Measurements from ENCODE around the gene POU5F1. TPM values are rescaled to one million over a fixed set of nuclear protein-coding genes. Genes with fewer than 3 reads are reported as not detected.

The POU5F1 gene
- total RNA-seq, 1 experiment from 2014 or later: 26.0 TPM

GRCh38 chr6:31157513-31158139 is 12.9 kb downstream of the POU5F1 start, which contains the start of gene CCHCR1:
CCHCR1 (minus strand) TSS chr6:31157802; CDS start chr6:31157600, 202 bp downstream.
- DNase-seq (ENCODE audit: low read depth): no peak
- in situ Hi-C loops (cut with HindIII; ENCODE audit: low pct_unique_long_range_greater_than_20kb, low sequenced_read_pairs): no loop called here

GRCh38 chr6:31156641-31157040 is 13.8 kb downstream of the POU5F1 start:
- no peak for DNase-seq (ENCODE audit: low read depth)
- in situ Hi-C loops (cut with HindIII; ENCODE audit: low pct_unique_long_range_greater_than_20kb, low sequenced_read_pairs): no loop called here

GRCh38 chr6:31154436-31154835 is 16.0 kb downstream of the POU5F1 start:
- in situ Hi-C loops (cut with HindIII; ENCODE audit: low pct_unique_long_range_greater_than_20kb, low sequenced_read_pairs): no loop called here
- no peak for DNase-seq (ENCODE audit: low read depth)

GRCh38 chr6:31152781-31153180 is 17.7 kb downstream of the POU5F1 start:
- DNase-seq (ENCODE audit: low read depth): peak; percentile 94
- in situ Hi-C loops (cut with HindIII; ENCODE audit: low pct_unique_long_range_greater_than_20kb, low sequenced_read_pairs): no loop called here

GRCh38 chr6:31149827-31150447 is 20.5 kb downstream of the POU5F1 start:
- in situ Hi-C loops (cut with HindIII; ENCODE audit: low pct_unique_long_range_greater_than_20kb, low sequenced_read_pairs): no loop called here

GRCh38 chr6:31145386-31145785 is 25.1 kb downstream of the POU5F1 start:
- no peak for DNase-seq (ENCODE audit: low read depth)
- in situ Hi-C loops (cut with HindIII; ENCODE audit: low pct_unique_long_range_greater_than_20kb, low sequenced_read_pairs): no loop called here

More at GRCh38 chr6:31149827-31150447, 20.5 kb downstream of the POU5F1 start:
- no peak for DNase-seq (ENCODE audit: low read depth)

GRCh38 chr6:31144970-31145340 is 25.5 kb downstream of the POU5F1 start:
- no peak for DNase-seq (ENCODE audit: low read depth)
- in situ Hi-C loops (cut with HindIII; ENCODE audit: low pct_unique_long_range_greater_than_20kb, low sequenced_read_pairs): no loop called here

GRCh38 chr6:31144296-31144969 is 26.0 kb downstream of the POU5F1 start:
- in situ Hi-C loops (cut with HindIII; ENCODE audit: low pct_unique_long_range_greater_than_20kb, low sequenced_read_pairs): no loop called here
- no peak for DNase-seq (ENCODE audit: low read depth)

- in situ Hi-C loops (cut with HindIII; ENCODE audit: low pct_unique_long_range_greater_than_20kb, low sequenced_read_pairs): no loop called here
- DNase-seq (ENCODE audit: low read depth): peak; percentile 92
These were observed 27.3 kb downstream of the POU5F1 start for GRCh38 chr6:31143148-31143547.

- in situ Hi-C loops (cut with HindIII; ENCODE audit: low pct_unique_long_range_greater_than_20kb, low sequenced_read_pairs): no loop called here
- no peak for DNase-seq (ENCODE audit: low read depth)
These were observed 28.1 kb downstream of the POU5F1 start for GRCh38 chr6:31142361-31142761.

GRCh38 chr6:31140643-31141042 is 29.8 kb downstream of the POU5F1 start:
- in situ Hi-C loops (cut with HindIII; ENCODE audit: low pct_unique_long_range_greater_than_20kb, low sequenced_read_pairs): no loop called here
- DNase-seq (ENCODE audit: low read depth): no peak

- in situ Hi-C loops (cut with HindIII; ENCODE audit: low pct_unique_long_range_greater_than_20kb, low sequenced_read_pairs): no loop called here
- peak; percentile 69 for DNase-seq (ENCODE audit: low read depth)
These were observed 30.9 kb downstream of the POU5F1 start for GRCh38 chr6:31139599-31139998.

- no peak for DNase-seq (ENCODE audit: low read depth)
- in situ Hi-C loops (cut with HindIII; ENCODE audit: low pct_unique_long_range_greater_than_20kb, low sequenced_read_pairs): no loop called here
These were observed 31.5 kb downstream of the POU5F1 start, which contains the start of gene PSORS1C2 for GRCh38 chr6:31138982-31139381. PSORS1C2 (minus strand) TSS chr6:31139066; CDS start chr6:31139026, 40 bp downstream.

- DNase-seq (ENCODE audit: low read depth): no peak
- in situ Hi-C loops (cut with HindIII; ENCODE audit: low pct_unique_long_range_greater_than_20kb, low sequenced_read_pairs): no loop called here
These were observed 34.8 kb downstream of the POU5F1 start for GRCh38 chr6:31135710-31136109.

GRCh38 chr6:31132806-31133205 is 37.7 kb downstream of the POU5F1 start:
- in situ Hi-C loops (cut with HindIII; ENCODE audit: low pct_unique_long_range_greater_than_20kb, low sequenced_read_pairs): no loop called here
- DNase-seq (ENCODE audit: low read depth): no peak

- DNase-seq (ENCODE audit: low read depth): no peak
- in situ Hi-C loops (cut with HindIII; ENCODE audit: low pct_unique_long_range_greater_than_20kb, low sequenced_read_pairs): no loop called here
These were observed 38.9 kb downstream of the POU5F1 start for GRCh38 chr6:31131595-31131994.

GRCh38 chr6:31130751-31131150 is 39.7 kb downstream of the POU5F1 start:
- in situ Hi-C loops (cut with HindIII; ENCODE audit: low pct_unique_long_range_greater_than_20kb, low sequenced_read_pairs): no loop called here
- DNase-seq (ENCODE audit: low read depth): no peak

- in situ Hi-C loops (cut with HindIII; ENCODE audit: low pct_unique_long_range_greater_than_20kb, low sequenced_read_pairs): no loop called here
- DNase-seq (ENCODE audit: low read depth): no peak
These were observed 41.4 kb downstream of the POU5F1 start for GRCh38 chr6:31129130-31129529.

- DNase-seq (ENCODE audit: low read depth): peak; percentile 47
- in situ Hi-C loops (cut with HindIII; ENCODE audit: low pct_unique_long_range_greater_than_20kb, low sequenced_read_pairs): no loop called here
These were observed 42.3 kb downstream of the POU5F1 start for GRCh38 chr6:31128093-31128676.

Measured in Caki2 (cell line).